ENCODE data around the gene PAX8. TPM values are rescaled to one million over a fixed set of nuclear protein-coding genes. Genes with fewer than 3 reads are reported as not detected.

Gene PAX8
- total RNA-seq, 4 donors from 2014 or later: 2.3 to 7.7 (median 5.6) TPM

DNA sequence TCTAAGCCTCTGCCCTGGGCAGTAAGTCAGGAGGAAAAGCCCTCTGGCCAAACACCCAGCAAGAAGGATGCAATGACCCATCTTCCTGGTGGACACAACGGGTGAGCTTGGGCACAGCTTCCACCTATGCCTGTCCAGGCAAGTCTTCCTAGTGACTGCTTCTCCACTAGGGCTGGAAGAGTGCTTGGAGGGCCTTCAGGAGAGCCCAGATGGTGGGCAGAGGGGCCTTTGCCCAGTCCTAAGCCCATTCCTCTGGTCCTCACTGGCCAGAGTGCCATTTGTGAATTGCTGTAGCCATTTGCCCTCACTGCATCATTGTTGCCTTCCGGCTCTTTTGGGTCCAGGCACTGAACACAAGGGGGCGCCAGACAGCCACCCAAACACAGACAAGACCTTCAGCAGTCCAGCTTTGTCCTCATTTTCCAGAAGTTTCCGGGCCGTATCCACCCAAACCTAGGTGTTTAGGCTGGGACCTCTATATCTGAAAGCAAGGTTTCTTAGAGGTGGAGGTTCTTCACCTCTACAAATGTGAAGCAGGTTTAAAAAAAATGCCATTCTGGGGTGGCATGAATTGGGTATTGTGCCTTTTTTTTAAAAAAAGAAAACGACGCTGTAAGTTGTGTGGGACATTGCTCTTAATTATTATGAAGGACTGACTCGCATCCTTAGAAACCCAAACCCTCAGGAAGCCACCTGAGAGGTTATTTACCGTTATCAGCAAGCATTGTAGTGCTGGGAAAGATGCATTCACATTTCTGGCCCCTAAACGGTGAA is 29.5 kb downstream of the PAX8 start:
- H3K4me3 ChIP-seq: no peak overlapping the region
- WGBS: 38% methylated on average over 10 of the region's 10 CpGs
- H3K27ac ChIP-seq: no peak overlapping the region
- H3K36me3 ChIP-seq: no peaks in the 10 kb centered on the region
- TF ChIP-seq, protein P1, sequence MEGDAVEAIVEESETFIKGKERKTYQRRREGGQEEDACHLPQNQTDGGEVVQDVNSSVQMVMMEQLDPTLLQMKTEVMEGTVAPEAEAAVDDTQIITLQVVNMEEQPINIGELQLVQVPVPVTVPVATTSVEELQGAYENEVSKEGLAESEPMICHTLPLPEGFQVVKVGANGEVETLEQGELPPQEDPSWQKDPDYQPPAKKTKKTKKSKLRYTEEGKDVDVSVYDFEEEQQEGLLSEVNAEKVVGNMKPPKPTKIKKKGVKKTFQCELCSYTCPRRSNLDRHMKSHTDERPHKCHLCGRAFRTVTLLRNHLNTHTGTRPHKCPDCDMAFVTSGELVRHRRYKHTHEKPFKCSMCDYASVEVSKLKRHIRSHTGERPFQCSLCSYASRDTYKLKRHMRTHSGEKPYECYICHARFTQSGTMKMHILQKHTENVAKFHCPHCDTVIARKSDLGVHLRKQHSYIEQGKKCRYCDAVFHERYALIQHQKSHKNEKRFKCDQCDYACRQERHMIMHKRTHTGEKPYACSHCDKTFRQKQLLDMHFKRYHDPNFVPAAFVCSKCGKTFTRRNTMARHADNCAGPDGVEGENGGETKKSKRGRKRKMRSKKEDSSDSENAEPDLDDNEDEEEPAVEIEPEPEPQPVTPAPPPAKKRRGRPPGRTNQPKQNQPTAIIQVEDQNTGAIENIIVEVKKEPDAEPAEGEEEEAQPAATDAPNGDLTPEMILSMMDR (IDR thresholded peaks at IDR 0.05): peak; percentile 69 to 87
- TF ChIP-seq POLR2AphosphoS5 (IDR thresholded peaks at IDR 0.05): no peak
- peak in 1 of 2 donors; percentile 85 for DNase-seq (ENCODE audit: low spot score in 2 of 2)
- H3K9me3 ChIP-seq: no peaks in the 10 kb centered on the region
- H3K27me3 ChIP-seq: no peaks in the 10 kb centered on the region
- H3K4me1 ChIP-seq: peaks cover 13% of the 10 kb centered on the region

DNA sequence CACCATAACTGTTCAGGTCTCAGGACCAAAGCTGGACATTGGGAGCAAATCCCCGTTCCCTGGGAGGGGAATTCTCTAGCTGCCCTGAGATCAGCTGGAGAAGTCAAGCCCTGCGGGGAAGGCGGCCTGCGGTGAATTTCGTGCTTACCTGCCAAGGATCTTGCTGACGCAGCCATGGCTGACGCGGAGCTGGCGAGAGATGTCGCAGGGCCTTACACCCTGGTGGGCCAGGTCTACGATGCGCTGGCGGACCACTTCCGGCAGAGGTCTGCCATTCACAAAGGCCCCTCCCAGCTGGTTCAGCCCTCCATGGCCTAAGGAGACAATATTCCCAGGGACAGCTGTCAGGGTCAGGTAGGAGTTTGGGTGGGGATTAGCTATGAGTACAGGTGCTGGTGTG is 32.1 kb downstream of the PAX8 start:
- WGBS: 72% methylated on average over 10 of the region's 14 CpGs
- Histone ChIP-seq H3K9me3 (no peaks in the 10 kb centered on the region), H3K36me3 (no peaks in the 10 kb centered on the region), H3K4me3 (no peak overlapping the region), H3K4me1 (peaks cover 17% of the 10 kb centered on the region), H3K27ac (no peak overlapping the region), H3K27me3 (no peaks in the 10 kb centered on the region)
- TF ChIP-seq EP300 (IDR thresholded peaks at IDR 0.05) (no peak), POLR2A (IDR thresholded peaks at IDR 0.05) (no peak), POLR2AphosphoS5 (IDR thresholded peaks at IDR 0.05) (no peak)
- TF ChIP-seq, protein P1 (IDR thresholded peaks at IDR 0.05): no peak
- no peak for DNase-seq (ENCODE audit: low spot score in 2 of 2)

DNA sequence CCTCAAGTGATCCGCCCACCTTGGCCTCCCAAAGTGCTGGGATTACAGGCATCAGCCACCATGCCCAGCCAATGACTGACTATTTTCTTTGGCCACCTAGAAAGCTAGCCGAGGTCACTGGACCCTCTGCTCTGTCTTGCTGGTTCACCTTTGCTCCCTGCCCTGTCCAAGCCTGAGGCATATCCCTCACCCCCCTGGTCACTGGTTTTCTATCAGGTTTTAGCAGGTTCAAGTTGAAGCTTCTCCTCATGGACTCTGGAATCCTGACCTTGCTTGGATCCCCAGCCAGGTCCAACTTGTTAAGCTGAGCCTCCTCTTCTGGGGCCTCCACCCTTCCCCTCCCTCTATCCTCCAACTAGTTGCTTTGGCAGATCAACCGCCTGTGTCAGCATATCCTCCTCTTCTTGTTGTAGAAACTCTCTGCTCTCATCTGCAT is 33.4 kb downstream of the PAX8 start:
- no peak overlapping the region for H3K4me3 ChIP-seq
- WGBS: 79% methylated on average over 3 of the region's 3 CpGs
- TF ChIP-seq POLR2AphosphoS5 (IDR thresholded peaks at IDR 0.05) (no peak), EP300 (IDR thresholded peaks at IDR 0.05) (no peak), POLR2A (IDR thresholded peaks at IDR 0.05) (no peak)
- TF ChIP-seq, protein P1 (IDR thresholded peaks at IDR 0.05): no peak
- H3K4me1 ChIP-seq: peaks cover 30% of the 10 kb centered on the region
- no peaks in the 10 kb centered on the region for H3K9me3 ChIP-seq
- no peaks in the 10 kb centered on the region for H3K27me3 ChIP-seq
- no peaks in the 10 kb centered on the region for H3K36me3 ChIP-seq
- peak overlapping the region; percentile 7 for H3K27ac ChIP-seq
- no peak for DNase-seq (ENCODE audit: low spot score in 2 of 2)

DNA sequence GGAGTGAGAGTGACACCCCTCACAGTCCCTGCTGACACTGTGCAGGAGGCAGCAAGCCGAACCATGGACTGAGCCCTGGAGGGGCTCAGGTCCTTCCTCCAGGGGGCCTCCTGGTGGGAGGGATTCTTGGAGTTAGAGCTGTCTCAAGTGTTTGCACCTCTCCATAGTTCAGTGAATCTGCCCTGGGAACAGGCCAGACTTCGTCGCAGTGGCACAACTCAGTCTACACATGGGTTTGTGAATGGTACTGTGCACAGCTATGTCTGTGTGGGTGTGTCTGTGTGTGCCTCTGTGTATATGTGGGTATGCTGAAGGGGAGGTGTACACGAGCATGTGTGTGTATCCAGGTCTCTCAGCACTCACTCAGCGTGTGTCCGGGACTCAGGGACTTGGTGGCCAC is 36.4 kb downstream of the PAX8 start:
- TF ChIP-seq POLR2AphosphoS5 (IDR thresholded peaks at IDR 0.05): no peak
- no peak for TF ChIP-seq EP300 (IDR thresholded peaks at IDR 0.05)
- TF ChIP-seq, protein P1 (IDR thresholded peaks at IDR 0.05): no peak
- no peak for TF ChIP-seq POLR2A (IDR thresholded peaks at IDR 0.05)
- WGBS: 96% methylated on average over 6 of the region's 6 CpGs
- Histone ChIP-seq H3K9me3 (no peaks in the 10 kb centered on the region), H3K27ac (no peak overlapping the region), H3K27me3 (no peaks in the 10 kb centered on the region), H3K4me3 (no peak overlapping the region), H3K4me1 (peaks cover 46% of the 10 kb centered on the region), H3K36me3 (no peaks in the 10 kb centered on the region)
- no peak for DNase-seq (ENCODE audit: low spot score in 2 of 2)

DNA sequence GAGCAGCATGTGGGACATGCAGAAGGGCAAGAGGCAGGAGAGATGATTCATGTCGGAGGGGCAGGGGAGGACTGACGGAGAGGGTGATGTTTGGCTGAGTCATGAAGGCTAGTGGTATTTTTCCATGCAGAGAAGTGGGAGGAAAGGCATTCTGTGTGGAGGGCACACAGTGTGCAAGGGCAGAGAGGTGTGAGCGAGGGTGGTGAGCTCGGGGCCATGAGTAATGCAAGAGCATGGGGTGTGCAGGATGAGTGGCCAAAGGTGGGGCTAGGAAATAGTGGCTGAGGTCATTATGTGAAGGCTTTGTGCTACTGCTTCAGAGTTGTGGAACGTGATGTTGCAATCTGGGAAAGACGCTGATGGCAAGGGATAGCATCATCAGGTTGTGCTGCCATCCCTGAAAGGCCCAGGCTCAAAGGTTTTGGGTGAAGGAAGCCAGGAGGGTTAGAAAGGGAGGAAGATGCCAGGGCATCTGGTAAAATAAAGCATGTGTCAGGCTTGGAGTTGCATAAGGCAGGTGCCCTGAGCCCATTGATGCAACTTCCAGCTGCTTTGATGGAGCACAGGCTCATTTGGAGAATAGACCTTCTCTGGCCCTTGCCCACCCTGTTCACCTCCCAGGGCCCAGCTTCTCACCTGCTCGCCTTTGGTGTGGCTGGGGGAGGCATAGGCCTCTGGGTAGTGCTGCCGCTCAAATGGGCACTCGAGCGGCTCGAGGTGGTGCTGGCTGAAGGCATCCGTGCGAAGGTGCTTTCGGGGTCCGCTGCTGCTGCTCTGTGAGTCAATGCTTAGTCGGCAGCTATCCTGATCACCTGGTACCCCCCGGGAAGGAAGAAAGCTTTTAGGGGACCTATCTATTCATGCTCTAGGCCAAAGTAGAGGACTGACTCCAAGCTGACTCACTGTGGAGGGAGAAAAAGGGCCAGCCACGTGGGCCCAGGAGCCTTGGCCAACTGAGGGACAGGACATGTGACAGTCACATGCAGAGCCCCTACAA is 37.5 kb downstream of the PAX8 start:
- peak; percentile 90 for TF ChIP-seq EP300 (IDR thresholded peaks at IDR 0.05)
- TF ChIP-seq, protein P1 (IDR thresholded peaks at IDR 0.05): no peak
- TF ChIP-seq POLR2AphosphoS5 (IDR thresholded peaks at IDR 0.05): peak in 2 of 3 donors; percentile 89 to 90
- TF ChIP-seq POLR2A (IDR thresholded peaks at IDR 0.05): peak in 1 of 2 donors; percentile 13
- peaks cover 43% of the 10 kb centered on the region for H3K4me1 ChIP-seq
- H3K36me3 ChIP-seq: no peaks in the 10 kb centered on the region
- peak; percentile 89 to 91 for DNase-seq (ENCODE audit: low spot score in 2 of 2)
- no peaks in the 10 kb centered on the region for H3K27me3 ChIP-seq
- WGBS: 54% methylated on average over 14 of the region's 18 CpGs
- no peak overlapping the region for H3K4me3 ChIP-seq
- no peaks in the 10 kb centered on the region for H3K9me3 ChIP-seq
- H3K27ac ChIP-seq: peak overlapping the region; percentile 86

Data from suprapubic skin (tissue), 4 donors.